H9 (cell line): ENCODE data around the gene HPCAL1. TPM values are rescaled to one million over a fixed set of nuclear protein-coding genes. Genes with fewer than 3 reads are reported as not detected.

ENCODE experiments used
- DNase-seq: peaks from one replicate; pipeline ENCODE4 v3.0.0-alpha.2; 2017
- H2AFZ ChIP-seq: one replicate; pipeline ENCODE4 v1.6.1; 2013; ENCODE audit warnings: mild to moderate bottlenecking, low read length, control low read depth, moderate library complexity
- H2AK5ac ChIP-seq: 2 replicates; pipeline ENCODE4 v1.6.1; 2013; ENCODE audit warnings: low read length, control low read depth, mixed read lengths; ENCODE audit not compliant: insufficient read length
- H2BK120ac ChIP-seq: one replicate; pipeline ENCODE4 v1.6.1; 2013; ENCODE audit warnings: low read depth, mild to moderate bottlenecking, low read length, control low read depth, inconsistent platforms; ENCODE audit not compliant: poor library complexity, severe bottlenecking
- H2BK12ac ChIP-seq: 2 replicates; pipeline ENCODE4 v1.6.1; 2013; ENCODE audit warnings: low read length, control low read depth, mixed read lengths, low read depth; ENCODE audit not compliant: insufficient read length
- H2BK15ac ChIP-seq: 2 replicates; pipeline ENCODE4 v1.6.1; 2013; ENCODE audit warnings: low read depth, low read length, control low read depth
- H2BK20ac ChIP-seq: one replicate; pipeline ENCODE4 v1.6.1; 2013; ENCODE audit warnings: low read depth, mild to moderate bottlenecking, low read length, control low read depth, inconsistent platforms; ENCODE audit not compliant: poor library complexity, severe bottlenecking
- H2BK5ac ChIP-seq: 2 replicates; pipeline ENCODE4 v1.6.1; 2013; ENCODE audit warnings: low read length, control low read depth, mixed read lengths; ENCODE audit not compliant: insufficient read length
- H3K14ac ChIP-seq: 2 replicates; pipeline ENCODE4 v1.6.1; 2013; ENCODE audit warnings: low read length, control low read depth; ENCODE audit not compliant: insufficient read depth
- H3K18ac ChIP-seq: 2 replicates; pipeline ENCODE4 v1.6.1; 2013; ENCODE audit warnings: low read depth, mild to moderate bottlenecking, mixed read lengths, low read length, control low read depth; ENCODE audit not compliant: insufficient read length
- H3K23ac ChIP-seq: 2 replicates; pipeline ENCODE4 v1.6.1; 2013; ENCODE audit warnings: low read length, control low read depth, mixed read lengths, low read depth; ENCODE audit not compliant: insufficient read length
- H3K23me2 ChIP-seq: 2 replicates; pipeline ENCODE4 v1.6.1; 2013; ENCODE audit warnings: low read depth, mild to moderate bottlenecking, mixed read lengths, low read length, control low read depth; ENCODE audit not compliant: insufficient read length, poor library complexity, severe bottlenecking
- H3K27ac ChIP-seq: 2 replicates; pipeline ENCODE4 v1.5.1; 2013; ENCODE audit warnings: low read length, control low read depth, mixed read lengths, low read depth; ENCODE audit not compliant: insufficient read length
- H3K27me3 ChIP-seq: 2 replicates; pipeline ENCODE4 v1.6.1; 2013; ENCODE audit warnings: low read length, control low read depth, inconsistent platforms; ENCODE audit not compliant: insufficient read depth
- H3K4ac ChIP-seq: 2 replicates; pipeline ENCODE4 v1.6.1; 2013; ENCODE audit warnings: low read depth, mild to moderate bottlenecking, control low read depth, inconsistent platforms, low read length, moderate library complexity
- H3K4me1 ChIP-seq: 2 replicates; pipeline ENCODE4 v1.6.1; 2013; ENCODE audit warnings: low read length, control low read depth, inconsistent platforms; ENCODE audit not compliant: insufficient read depth
- H3K4me2 ChIP-seq: 2 replicates; pipeline ENCODE4 v1.6.1; 2013; ENCODE audit warnings: low read length, control low read depth, mixed read lengths; ENCODE audit not compliant: insufficient read length, insufficient read depth
- H3K56ac ChIP-seq: 2 replicates; pipeline ENCODE4 v1.6.1; 2013; ENCODE audit warnings: low read depth, mild to moderate bottlenecking, mixed read lengths, low read length, control low read depth; ENCODE audit not compliant: insufficient read length
- H3K79me1 ChIP-seq: 2 replicates; pipeline ENCODE4 v1.6.1; 2013; ENCODE audit warnings: low read depth, mild to moderate bottlenecking, moderate library complexity, low read length, control low read depth, inconsistent platforms; ENCODE audit not compliant: insufficient read depth, poor library complexity, severe bottlenecking
- H3K79me2 ChIP-seq: 2 replicates; pipeline ENCODE4 v1.6.1; 2013; ENCODE audit warnings: low read length, control low read depth, inconsistent platforms; ENCODE audit not compliant: insufficient read depth
- H3K9ac ChIP-seq: 2 replicates; pipeline ENCODE4 v1.6.1; 2013; ENCODE audit warnings: low read length, control low read depth, mixed read lengths; ENCODE audit not compliant: insufficient read length; ENCODE audit errors: extremely low read depth
- H3K9me3 ChIP-seq: one replicate; pipeline ENCODE4 v1.6.1; 2013; ENCODE audit warnings: low read depth, low read length, inconsistent platforms; ENCODE audit not compliant: control insufficient read depth
- H3T11ph ChIP-seq: one replicate; pipeline ENCODE4 v1.6.1; 2013; ENCODE audit warnings: mild to moderate bottlenecking, low read length, control low read depth, inconsistent platforms
- H4K20me1 ChIP-seq: one replicate; pipeline ENCODE4 v1.6.1; 2013; ENCODE audit not compliant: control insufficient read depth, insufficient read length, insufficient read depth
- H4K5ac ChIP-seq: 2 replicates; pipeline ENCODE4 v1.6.1; 2013; ENCODE audit warnings: low read depth, mild to moderate bottlenecking, mixed read lengths, low read length, control low read depth; ENCODE audit not compliant: insufficient read length
- H4K8ac ChIP-seq: replicated peaks from 2 replicates; pipeline ENCODE4 v1.6.1; 2013; ENCODE audit warnings: low read length, control low read depth, mixed read lengths, low read depth; ENCODE audit not compliant: insufficient read length
- H4K91ac ChIP-seq: 2 replicates; pipeline ENCODE4 v1.6.1; 2013; ENCODE audit warnings: low read depth, mild to moderate bottlenecking, moderate library complexity, mixed read lengths, low read length, control low read depth; ENCODE audit not compliant: insufficient read length
- H3K27ac Mint-ChIP-seq, 3 experiments: 2 replicates in 2 of 3; 3 replicates in 1 of 3; pipeline ENCODE4 v1.8.0; 2020 to 2021; ENCODE audit warnings: mixed read lengths in 3 of 3, mild to moderate bottlenecking in 1 of 3, moderate library complexity in 1 of 3
- H3K27me3 Mint-ChIP-seq: 2 replicates; pipeline ENCODE4 v1.8.0; 2021; ENCODE audit warnings: low read depth, mild to moderate bottlenecking, moderate library complexity, mixed read lengths
- H3K36me3 Mint-ChIP-seq, 3 experiments: 2 replicates in 2 of 3; 3 replicates in 1 of 3; pipeline ENCODE4 v1.8.0; 2020 to 2021; ENCODE audit warnings: low read depth in 3 of 3, mixed read lengths in 3 of 3; ENCODE audit not compliant: insufficient read depth in 1 of 3
- H3K4me1 Mint-ChIP-seq, 2 experiments: 2 replicates each; pipeline ENCODE4 v1.8.0; 2020; ENCODE audit warnings: mixed read lengths in 2 of 2
- H3K4me3 Mint-ChIP-seq, 2 experiments: 2 replicates in 1 of 2; 3 replicates in 1 of 2; pipeline ENCODE4 v1.8.0; 2020 to 2021; ENCODE audit warnings: mild to moderate bottlenecking in 2 of 2, mixed read lengths in 2 of 2, moderate library complexity in 1 of 2
- H3K9me3 Mint-ChIP-seq, 2 experiments: 2 replicates in 1 of 2; 3 replicates in 1 of 2; pipeline ENCODE4 v1.8.0; 2020; ENCODE audit warnings: mild to moderate bottlenecking in 2 of 2, mixed read lengths in 2 of 2, moderate library complexity in 1 of 2
- CTCF ChIP-seq: fragments of 200-600 bp; sonication (generic); conservative IDR thresholded peaks from 3 replicates; pipeline ENCODE4 v1.8.0; 2021; ENCODE audit warnings: antibody characterized with exemption, mild to moderate bottlenecking
- WGBS: extraction: QIAGEN DNeasy Blood & Tissue Kit; methylation state at CpG from one replicate; pipeline ENCODE4 v1.1.7; 2013; ENCODE audit warnings: missing lambda C conversion rate, low lambda C conversion rate, mixed read lengths; ENCODE audit not compliant: insufficient read length; ENCODE audit errors: extremely low coverage; 5-methylcytosine and 5-hydroxymethylcytosine counted together
- total RNA-seq: library from RNA; stranded (reverse); gene quantifications from 2 replicates; pipeline ENCODE4 v1.2.1, GENCODE V29; 2021

The HPCAL1 gene
- total RNA-seq, 1 experiment from 2014 or later: 4.7 TPM

GRCh38 chr2:10323535-10323934, 20.8 kb downstream of the HPCAL1 start:
- no CpG with 5 or more reads among the region's 5 CpGs for WGBS
- peak overlapping the region; percentile 21 for H4K91ac ChIP-seq
- H2AFZ ChIP-seq: no peak overlapping the region
- no peak overlapping the region for H2BK12ac ChIP-seq
- H2BK5ac ChIP-seq: no peak overlapping the region
- H3K4ac ChIP-seq: no peak overlapping the region; the same call in 1 of the 2 replicates
- no peak overlapping the region for H2BK20ac ChIP-seq
- peaks cover 0 to 11% (median 0%) of the 10 kb centered on the region in 3 experiments; a peak in 1 of 7 replicates for H3K36me3 Mint-ChIP-seq
- no peak overlapping the region for H3K9ac ChIP-seq
- peak overlapping the region; percentile 58 for H3K18ac ChIP-seq
- H3K4me2 ChIP-seq: no peak overlapping the region
- no peak overlapping the region for H3K14ac ChIP-seq
- no peaks in the 10 kb centered on the region for H4K20me1 ChIP-seq
- H3K23ac ChIP-seq: no peak overlapping the region
- no peak for DNase-seq
- H3K56ac ChIP-seq: no peak overlapping the region
- no peaks in the 10 kb centered on the region for H3K79me2 ChIP-seq
- no peak overlapping the region for H4K8ac ChIP-seq
- no peak overlapping the region for H4K5ac ChIP-seq
- no peaks in the 10 kb centered on the region for H3K27me3 Mint-ChIP-seq
- no peaks in the 10 kb centered on the region for H3K27me3 ChIP-seq
- no peak overlapping the region for H2BK120ac ChIP-seq
- peaks cover 43 to 50% of the 10 kb centered on the region in 2 experiments for H3K4me1 Mint-ChIP-seq
- peaks cover 0 to 2% of the 10 kb centered on the region in 2 experiments; a peak in 2 of 5 replicates for H3K9me3 Mint-ChIP-seq
- H3K4me1 ChIP-seq: peaks cover 8% of the 10 kb centered on the region; the same call in 1 of the 2 replicates
- no peak overlapping the region for H2AK5ac ChIP-seq
- no peaks in the 10 kb centered on the region for H3K79me1 ChIP-seq
- H3T11ph ChIP-seq: no peak overlapping the region
- no peak overlapping the region for H2BK15ac ChIP-seq
- peak overlapping the region in 2 of 3 experiments; percentile 13 to 37; a peak in 2 of 7 replicates for H3K27ac Mint-ChIP-seq
- no peaks in the 10 kb centered on the region for H3K23me2 ChIP-seq
- H3K4me3 Mint-ChIP-seq: no peak overlapping the region
- no peak for TF ChIP-seq CTCF
- no peaks in the 10 kb centered on the region for H3K9me3 ChIP-seq
- no peak overlapping the region for H3K27ac ChIP-seq
